OCI-LY1 (cell line): Measurements from ENCODE around the gene GABRG3.

Experiments used
- H2AFZ ChIP-seq: fragments of 200-600 bp; sonication (generic), shearing (Covaris generic); 2 replicates; pipeline ENCODE4 v1.6.0; 2014; ENCODE audit warnings: antibody characterized with exemption, mild to moderate bottlenecking, low read length
- H3F3A ChIP-seq: fragments of 200-600 bp; sonication (generic), shearing (Covaris generic); 2 replicates; pipeline ENCODE4 v1.6.0; 2014; ENCODE audit warnings: mild to moderate bottlenecking, antibody characterized with exemption, low read length, moderate library complexity; ENCODE audit not compliant: insufficient read depth
- H3K27ac ChIP-seq: fragments of 200-600 bp; sonication (generic); 2 replicates; pipeline ENCODE4 v1.5.1; 2014; ENCODE audit warnings: low read length, mixed run types, mild to moderate bottlenecking, low read depth; ENCODE audit not compliant: poor library complexity, severe bottlenecking
- H3K27me3 ChIP-seq: fragments of 200-600 bp; sonication (generic); 2 replicates; pipeline ENCODE4 v1.6.0; 2014; ENCODE audit warnings: antibody characterized with exemption, mild to moderate bottlenecking, low read length, moderate library complexity; ENCODE audit not compliant: insufficient read depth
- H3K36me3 ChIP-seq: fragments of 200-600 bp; sonication (generic); 2 replicates; pipeline ENCODE4 v1.6.1; 2014; ENCODE audit warnings: mild to moderate bottlenecking, antibody characterized with exemption, low read length, moderate library complexity, mixed read lengths; ENCODE audit not compliant: insufficient read depth
- H3K4me1 ChIP-seq: fragments of 200-600 bp; sonication (generic); 2 replicates; pipeline ENCODE4 v1.5.1; 2014; ENCODE audit warnings: mild to moderate bottlenecking, low read length, moderate library complexity; ENCODE audit not compliant: insufficient read depth, severe bottlenecking
- H3K4me2 ChIP-seq: fragments of 200-600 bp; sonication (generic), shearing (Covaris generic); 2 replicates; pipeline ENCODE4 v1.6.1; 2014; ENCODE audit warnings: low read length
- H3K4me3 ChIP-seq: fragments of 200-600 bp; sonication (generic); 2 replicates; pipeline ENCODE4 v1.5.1; 2014; ENCODE audit warnings: low read length, low read depth, mild to moderate bottlenecking, mixed read lengths; ENCODE audit not compliant: poor library complexity, severe bottlenecking
- H3K79me2 ChIP-seq: fragments of 200-600 bp; shearing (Covaris generic); 2 replicates; pipeline ENCODE4 v1.6.1; 2016; ENCODE audit warnings: mixed run types, low read length, mixed read lengths; ENCODE audit not compliant: insufficient read depth
- H3K9ac ChIP-seq: fragments of 200-600 bp; sonication (generic), shearing (Covaris generic); 2 replicates; pipeline ENCODE4 v1.6.1; 2014; ENCODE audit warnings: mild to moderate bottlenecking, low read length, mixed read lengths
- H3K9me2 ChIP-seq: fragments of 200-600 bp; sonication (generic), shearing (Covaris generic); 2 replicates; pipeline ENCODE4 v1.6.1; 2014; ENCODE audit warnings: low read depth, mild to moderate bottlenecking, low read length, mixed read lengths
- H3K9me3 ChIP-seq: fragments of 200-600 bp; shearing (Covaris generic); 2 replicates; pipeline ENCODE4 v1.6.1; 2014; ENCODE audit warnings: low read length, mixed read lengths
- H4K20me1 ChIP-seq: fragments of 200-600 bp; sonication (generic), shearing (Covaris generic); 2 replicates; pipeline ENCODE4 v1.6.0; 2016; ENCODE audit warnings: mild to moderate bottlenecking, low read length; ENCODE audit not compliant: insufficient read depth
- CTCF ChIP-seq: fragments of 200-600 bp; sonication (generic), shearing (Covaris generic); IDR thresholded peaks from 2 replicates; pipeline ENCODE4 v1.5.1; 2017; ENCODE audit warnings: mild to moderate bottlenecking, antibody characterized with exemption, low read length, moderate library complexity, mixed read lengths
- EZH2 ChIP-seq: fragments of 200-600 bp; sonication (generic), shearing (Covaris generic); IDR thresholded peaks from 2 replicates; pipeline ENCODE4 v1.8.0; 2017; ENCODE audit warnings: borderline replicate concordance, mixed run types, mild to moderate bottlenecking, antibody characterized with exemption, low read length, moderate library complexity, mixed read lengths

The GABRG3 gene

GRCh38 chr15:27576576-27576975 is 605.6 kb downstream of the GABRG3 start:
- Histone ChIP-seq H3K9me2 (no peaks in the 10 kb centered on the region), H3K27ac (no peak overlapping the region), H3K4me2 (no peak overlapping the region), H3F3A (no peaks in the 10 kb centered on the region), H3K79me2 (no peaks in the 10 kb centered on the region), H3K4me3 (no peak overlapping the region), H3K4me1 (no peaks in the 10 kb centered on the region), H2AFZ (no peak overlapping the region), H3K27me3 (no peaks in the 10 kb centered on the region), H4K20me1 (no peaks in the 10 kb centered on the region), H3K9me3 (no peaks in the 10 kb centered on the region), H3K36me3 (no peaks in the 10 kb centered on the region), H3K9ac (no peak overlapping the region)
- TF ChIP-seq CTCF: no peak
- no peak for TF ChIP-seq EZH2

- H3K4me1 ChIP-seq: no peaks in the 10 kb centered on the region
- H3K79me2 ChIP-seq: no peaks in the 10 kb centered on the region
- H3F3A ChIP-seq: no peaks in the 10 kb centered on the region
- H2AFZ ChIP-seq: no peak overlapping the region
- H3K9me2 ChIP-seq: no peaks in the 10 kb centered on the region
- H3K27ac ChIP-seq: no peak overlapping the region
- TF ChIP-seq CTCF (no peak), EZH2 (no peak)
- no peaks in the 10 kb centered on the region for H3K36me3 ChIP-seq
- no peak overlapping the region for H3K4me3 ChIP-seq
- no peaks in the 10 kb centered on the region for H3K27me3 ChIP-seq
- H3K9me3 ChIP-seq: no peaks in the 10 kb centered on the region
- H4K20me1 ChIP-seq: no peaks in the 10 kb centered on the region
- H3K9ac ChIP-seq: no peak overlapping the region
- H3K4me2 ChIP-seq: no peak overlapping the region
These were observed 608.8 kb downstream of the GABRG3 start for GRCh38 chr15:27579738-27580137.

DNA sequence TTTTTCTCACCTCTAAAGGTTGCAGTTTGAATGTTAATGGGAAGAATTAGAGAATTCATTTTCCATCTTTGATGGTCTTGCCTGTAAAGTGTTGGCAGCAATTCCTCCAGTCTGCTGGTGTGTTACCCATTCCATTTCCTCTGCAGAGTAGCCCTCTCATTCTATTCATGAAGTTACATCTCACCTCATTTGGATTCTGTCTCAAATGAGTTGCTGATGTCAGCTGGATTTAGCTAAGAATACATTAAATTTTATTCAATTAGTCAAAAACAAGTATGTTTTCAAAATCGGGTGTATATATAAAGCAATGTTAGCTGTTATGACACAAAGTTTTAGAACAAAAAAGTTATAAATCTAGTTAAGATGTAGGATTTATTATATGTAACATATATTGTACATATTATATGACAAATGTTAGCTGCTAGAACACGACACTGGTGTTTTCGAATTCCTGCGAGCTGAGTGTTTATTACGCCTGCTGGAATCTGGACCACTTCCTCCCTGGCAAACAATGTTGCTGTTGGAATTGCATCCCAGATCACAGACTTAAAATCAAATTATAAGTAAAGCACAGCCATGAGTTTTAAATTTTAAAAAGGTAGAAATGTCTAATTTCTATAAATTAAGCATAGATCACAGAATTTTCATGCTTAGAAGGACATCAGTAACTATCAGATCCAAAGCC is 611.9 kb downstream of the GABRG3 start:
- H3K4me3 ChIP-seq: no peak overlapping the region
- H3K36me3 ChIP-seq: no peaks in the 10 kb centered on the region
- H3K27ac ChIP-seq: no peak overlapping the region
- no peaks in the 10 kb centered on the region for H3K4me1 ChIP-seq
- no peaks in the 10 kb centered on the region for H3K27me3 ChIP-seq
- H4K20me1 ChIP-seq: no peaks in the 10 kb centered on the region
- no peaks in the 10 kb centered on the region for H3K9me3 ChIP-seq
- H3K9me2 ChIP-seq: no peaks in the 10 kb centered on the region
- H3K4me2 ChIP-seq: no peak overlapping the region
- H3K9ac ChIP-seq: no peak overlapping the region
- H3F3A ChIP-seq: no peaks in the 10 kb centered on the region
- TF ChIP-seq CTCF (no peak), EZH2 (no peak)
- H3K79me2 ChIP-seq: no peaks in the 10 kb centered on the region
- H2AFZ ChIP-seq: no peak overlapping the region
